GM23338 (cell line): ENCODE measurements around the gene LDLR.

Experiments used
- CTCF ChIP-seq, 2 experiments: fragments of 200-600 bp in 1 of 2; sonication (generic) in 1 of 2; conservative IDR thresholded peaks; 2 replicates each; pipeline versions ENCODE4 v1.5.1 to v1.6.1; 2016 to 2017; ENCODE audit warnings: antibody characterized with exemption in 2 of 2, low read depth in 2 of 2, mild to moderate bottlenecking in 2 of 2, moderate library complexity in 1 of 2
- ETS1 ChIP-seq: IDR thresholded peaks from 2 replicates; pipeline ENCODE4 v1.6.1; 2016; ENCODE audit warnings: antibody characterized with exemption
- EZH2 ChIP-seq: fragments of 200-600 bp; sonication (generic); IDR thresholded peaks from one replicate; pipeline ENCODE4 v1.8.0; 2017; ENCODE audit warnings: antibody characterized with exemption, mild to moderate bottlenecking, low read depth; ENCODE audit not compliant: unreplicated experiment
- EZH2phosphoT487 ChIP-seq: fragments of 200-600 bp; sonication (generic); IDR thresholded peaks from one replicate; pipeline ENCODE4 v1.8.1; 2018; ENCODE audit warnings: antibody characterized with exemption; ENCODE audit not compliant: unreplicated experiment
- JUNB ChIP-seq: IDR thresholded peaks from one replicate; pipeline ENCODE4 v1.6.1; 2016; ENCODE audit warnings: antibody characterized with exemption; ENCODE audit not compliant: unreplicated experiment
- NANOG ChIP-seq: IDR thresholded peaks from 2 replicates; pipeline ENCODE4 v1.6.1; 2016; ENCODE audit warnings: antibody characterized with exemption, borderline replicate concordance
- POLR2AphosphoS5 ChIP-seq: IDR thresholded peaks from 2 replicates; pipeline ENCODE4 v1.6.1; 2016; ENCODE audit warnings: antibody characterized with exemption, low read depth
- REST ChIP-seq: IDR thresholded peaks from one replicate; pipeline ENCODE4 v1.6.1; 2018; ENCODE audit warnings: antibody characterized with exemption; ENCODE audit not compliant: unreplicated experiment
- STAT1 ChIP-seq: IDR thresholded peaks from one replicate; pipeline ENCODE4 v1.6.1; 2016; ENCODE audit warnings: antibody characterized with exemption; ENCODE audit not compliant: unreplicated experiment
- ZNF114 ChIP-seq: fragments of 250-450 bp; sonication (Bioruptor Pico); IDR thresholded peaks from 2 replicates; pipeline ENCODE4 v1.5.0; 2020; ENCODE audit warnings: mild to moderate bottlenecking, moderate library complexity
- ZNF331 ChIP-seq: fragments of 250-450 bp; sonication (Bioruptor Pico); IDR thresholded peaks from 2 replicates; pipeline ENCODE4 v1.5.0; 2020; ENCODE audit warnings: low read depth, mild to moderate bottlenecking, moderate library complexity

- no peak for TF ChIP-seq CTCF (conservative IDR thresholded peaks at IDR 0.05; ENCODE audit: low read depth in 2 of 2)
- no peak for TF ChIP-seq POLR2AphosphoS5
- TF ChIP-seq EZH2, result no peak
- no peak for TF ChIP-seq REST
- no peak for TF ChIP-seq EZH2phosphoT487
- no peak for TF ChIP-seq ETS1
- no peak for TF ChIP-seq ZNF331
- TF ChIP-seq NANOG, result no peak
- TF ChIP-seq JUNB, result no peak
- no peak for TF ChIP-seq ZNF114 (CRISPR knock-in tag)
- no peak for TF ChIP-seq STAT1
Observed at GRCh38 chr19:11041966-11042627, 47.2 kb upstream of the LDLR start.
